ENCODE data around the gene ADAM22.

DNA sequence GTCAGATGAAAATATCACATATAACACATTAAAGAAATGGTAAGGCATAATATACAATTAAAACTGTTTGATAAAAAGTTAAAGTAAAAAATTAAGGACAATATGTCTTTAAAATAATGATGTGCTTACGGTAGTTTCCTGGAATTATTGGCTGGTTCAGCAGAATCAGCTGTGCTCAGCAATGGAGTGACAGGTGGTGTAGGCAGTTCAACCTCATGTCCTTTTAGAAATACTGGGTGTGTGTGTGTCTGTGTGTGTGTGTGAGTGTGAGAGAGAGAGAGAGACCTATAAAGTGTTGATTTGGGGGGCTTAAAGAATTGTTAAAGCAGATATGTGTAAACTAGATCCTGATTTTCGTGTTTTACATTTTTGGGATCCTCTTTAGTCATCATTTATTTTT lies 141.2 kb downstream of the ADAM22 start:
- no peak for TF ChIP-seq POLR2AphosphoS5 (IDR thresholded peaks at IDR 0.05)
- TF ChIP-seq CTCF (IDR thresholded peaks at IDR 0.05) = no peak
